HG02981 (cell line): ENCODE measurements around the gene EFTUD2.
"Not testable (repeated sequence)": the region's sequence is repeated elsewhere in the genome, so short reads cannot be mapped to it uniquely, and the experiment has no call there.

Experiments used
- ATAC-seq: cut with Tn5 transposase; IDR thresholded peaks from one replicate; pipeline ENCODE4 v1.9.1; 2021; ENCODE audit warnings: mild to moderate bottlenecking, moderate library complexity; ENCODE audit not compliant: unreplicated experiment

EFTUD2 gene

DNA sequence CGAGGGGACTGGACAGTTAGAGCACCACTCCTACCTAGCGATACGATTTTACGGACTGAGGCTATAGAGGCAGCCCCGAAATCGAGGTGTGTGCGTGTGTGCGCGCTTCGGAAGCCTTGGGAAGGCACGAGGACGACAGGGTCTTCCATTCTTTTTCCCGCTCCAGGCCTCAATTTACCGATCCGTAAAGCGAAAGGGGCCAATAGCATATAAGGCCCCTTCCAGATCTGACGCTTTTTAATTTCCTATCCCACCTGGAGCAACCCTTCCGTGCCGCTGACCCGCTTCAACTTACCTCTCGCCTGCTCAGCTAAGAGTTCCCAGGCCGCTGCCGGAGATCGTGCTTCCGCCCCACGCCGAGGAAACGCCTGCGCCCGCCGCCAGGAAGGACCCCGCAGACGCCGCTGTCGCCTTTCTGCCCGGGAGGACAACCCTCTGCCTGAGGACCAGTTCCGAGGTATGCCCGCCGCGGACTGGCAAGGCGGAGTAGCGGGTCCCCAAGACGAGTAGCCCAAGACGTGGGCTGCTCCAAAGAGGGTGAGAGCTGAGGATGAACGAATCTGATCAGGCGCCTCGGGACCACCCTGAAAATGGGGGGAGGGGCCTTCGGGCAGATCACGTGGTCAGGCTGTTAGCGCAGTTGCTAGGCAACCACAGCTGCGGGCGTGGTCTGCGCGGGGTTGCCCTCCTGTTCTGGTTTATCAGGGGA lies at the start of gene EFTUD2:
Gene EFTUD2 (minus strand): TSS at position 372 of the 709 bp plus-strand sequence. CDS start 4,924 bp downstream, outside the sequence.
- ATAC-seq, result peak; percentile 64

DNA sequence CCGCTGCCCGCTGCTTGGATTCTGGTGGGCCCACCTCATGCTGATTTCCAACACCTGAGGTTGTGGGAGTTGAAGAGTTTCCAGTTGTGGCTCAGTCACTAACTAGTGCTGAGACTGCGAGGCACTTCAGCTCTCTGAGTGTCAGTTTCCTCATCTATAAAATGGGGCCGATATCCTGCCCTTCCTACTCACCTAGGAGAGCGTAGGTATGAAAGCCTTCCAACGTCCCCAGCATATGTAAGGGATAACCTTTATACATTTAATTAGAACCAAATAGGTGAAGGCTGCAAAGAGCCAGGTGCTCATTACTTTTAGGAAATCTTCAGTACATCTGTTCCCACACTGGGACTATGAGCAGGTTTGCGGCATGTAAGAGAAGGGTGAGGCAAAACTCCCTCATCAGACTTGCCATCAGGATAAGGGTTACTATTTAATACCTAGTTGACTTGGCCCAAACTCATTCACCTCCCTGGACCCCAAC lies 49.1 kb upstream of the EFTUD2 start:
- ATAC-seq, result no peak

DNA sequence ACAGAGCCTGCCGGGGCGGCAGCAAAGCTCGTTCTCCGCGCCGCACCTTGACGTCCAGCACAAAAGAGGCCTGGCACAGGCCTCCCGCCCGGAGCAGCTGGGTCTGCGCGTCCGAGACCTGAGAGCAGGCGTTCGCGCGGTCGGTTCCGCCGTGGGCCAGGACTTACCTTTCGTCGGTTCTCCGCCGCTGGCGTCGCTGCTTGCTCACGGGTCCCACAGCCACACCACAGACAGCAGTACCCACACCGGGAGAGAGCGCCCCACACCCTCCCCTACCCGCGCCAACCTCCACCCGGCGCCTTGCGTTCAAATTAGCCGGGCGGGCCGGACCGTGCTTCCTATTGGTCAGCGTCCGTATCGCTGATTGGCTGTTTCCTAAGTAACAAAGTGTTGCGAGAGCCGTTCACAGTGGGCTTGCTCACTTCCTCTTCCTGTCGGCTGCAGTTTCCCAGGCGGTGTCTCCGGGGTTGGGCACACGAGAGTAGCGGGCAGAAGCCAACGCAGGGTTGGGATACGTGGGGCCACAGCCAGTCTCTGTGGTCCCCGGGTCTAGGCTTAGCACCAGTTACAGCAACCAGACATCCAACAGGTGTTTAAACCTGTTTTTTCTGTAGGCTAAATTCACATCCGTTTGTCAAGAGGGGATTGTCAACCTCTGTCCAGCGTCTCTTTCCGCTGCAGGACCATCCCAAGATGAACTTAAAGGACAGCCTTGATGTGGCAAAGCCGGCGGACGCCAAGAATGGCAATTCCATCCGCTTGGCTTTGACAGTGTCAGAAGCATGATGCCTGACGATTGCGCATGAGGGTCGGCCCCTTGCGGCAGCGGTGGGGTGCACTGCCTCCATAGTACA lies 48.4 kb upstream of the EFTUD2 start, which contains the start of gene KIF18B:
Gene KIF18B (minus strand): TSS at position 313 of the 854 bp plus-strand sequence. CDS start 11,429 bp downstream, outside the sequence.
- peak; percentile 94 for ATAC-seq

DNA sequence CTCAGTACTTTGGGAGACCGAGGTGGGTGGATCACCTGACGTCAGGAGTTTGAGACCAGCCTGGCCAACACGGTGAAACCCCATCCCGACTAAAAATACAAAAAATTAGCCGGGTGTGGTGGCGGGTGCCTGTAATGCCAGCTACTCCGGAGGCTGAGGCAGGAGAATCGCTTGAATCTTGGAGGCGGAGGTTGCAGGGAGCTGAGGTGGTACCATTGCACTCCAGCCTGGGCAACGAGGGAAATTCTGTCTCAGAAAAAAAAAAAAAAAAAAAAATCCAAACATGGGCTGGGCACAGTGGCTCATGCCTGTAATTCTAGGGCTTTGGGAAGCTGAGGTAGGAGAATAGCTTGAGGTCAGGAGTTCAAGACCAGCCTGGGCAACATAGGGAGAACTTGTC lies 46.4 kb upstream of the EFTUD2 start:
- ATAC-seq, result not testable (repeated sequence)

DNA sequence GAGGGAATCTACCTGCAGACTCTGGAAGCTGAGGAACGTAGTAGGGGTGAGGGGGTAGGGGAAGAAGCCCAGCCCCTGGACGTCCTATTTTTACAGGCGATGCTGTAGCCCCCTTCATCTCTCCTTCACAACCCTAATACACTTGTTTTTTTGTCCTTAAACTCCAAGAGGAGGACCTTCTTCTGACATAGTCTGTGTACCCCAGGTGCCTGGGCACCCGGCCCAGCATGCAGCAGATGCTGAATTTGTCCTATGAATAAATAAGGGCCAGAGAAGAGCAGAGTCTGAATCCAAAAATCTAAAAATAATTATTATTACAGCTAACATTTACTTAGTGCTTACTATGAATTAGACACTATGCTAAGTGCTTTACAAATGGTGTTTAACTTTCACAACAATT lies 43.2 kb upstream of the EFTUD2 start:
- no peak for ATAC-seq

DNA sequence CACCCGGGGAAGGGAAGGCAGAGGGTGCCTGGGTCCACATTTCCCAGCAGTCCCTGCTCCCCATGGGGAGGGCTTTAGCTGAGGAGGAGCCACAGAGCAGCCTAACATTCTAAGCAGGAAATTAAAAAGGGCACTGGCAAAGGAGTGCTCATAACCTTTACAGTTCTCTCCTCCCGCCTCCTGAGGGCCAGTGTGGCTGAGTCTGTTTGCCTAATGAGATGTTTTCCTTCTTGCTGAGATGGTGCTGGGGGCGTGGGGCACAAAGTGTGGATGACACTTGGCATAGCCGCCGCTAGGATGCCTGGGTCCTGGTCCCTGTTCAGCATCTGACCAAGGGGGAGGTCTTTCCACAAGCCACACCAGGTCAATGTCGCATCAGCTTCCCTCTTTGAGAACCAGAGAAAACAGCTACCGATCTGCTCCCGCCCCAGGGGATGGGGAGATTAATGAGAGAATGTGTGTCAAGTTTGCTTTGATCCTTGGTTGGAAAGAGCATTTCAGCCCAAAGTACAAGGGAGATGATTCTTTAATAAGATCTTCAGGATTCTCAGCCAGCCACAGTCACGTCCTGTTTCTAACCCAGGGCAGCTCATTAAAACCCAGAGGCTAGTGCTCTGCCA lies 42.6 kb upstream of the EFTUD2 start:
- no peak for ATAC-seq

DNA sequence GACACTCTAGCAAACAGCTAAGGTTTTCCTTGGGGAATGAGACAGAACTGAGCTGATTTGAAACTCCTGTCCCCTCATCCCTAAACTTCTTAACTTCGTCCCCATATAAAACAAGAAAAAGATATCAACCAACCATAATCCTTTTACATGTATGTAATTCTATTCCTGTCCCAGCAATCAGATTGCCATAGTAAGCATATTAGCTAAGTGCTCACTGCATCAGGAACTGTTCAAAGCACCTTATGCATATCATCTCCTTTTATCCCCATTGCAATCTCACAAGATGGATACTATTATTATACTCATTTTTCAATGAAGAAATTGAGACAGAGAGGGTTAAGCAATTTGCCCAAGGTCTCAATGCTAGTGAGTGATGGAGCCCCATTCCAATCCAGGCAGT lies 41.5 kb upstream of the EFTUD2 start:
- no peak for ATAC-seq

DNA sequence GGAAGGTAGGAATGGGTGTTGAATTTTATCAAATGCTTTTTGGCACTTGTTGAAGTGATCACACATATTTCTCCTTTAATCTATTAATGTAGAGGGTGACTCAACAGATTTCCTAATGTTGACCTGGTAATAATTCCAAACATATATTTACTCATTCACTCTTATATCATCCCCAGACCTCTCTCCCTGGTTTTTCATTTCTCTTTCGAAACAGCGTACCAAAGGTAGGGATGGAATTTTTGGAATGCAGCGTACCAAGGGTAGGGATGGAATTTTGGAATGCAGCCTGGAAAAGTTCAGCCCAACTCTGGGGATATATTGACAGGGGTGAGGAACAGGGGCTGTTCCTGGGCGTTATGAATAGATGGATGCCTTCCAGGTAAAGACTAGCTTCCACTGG lies 41.1 kb upstream of the EFTUD2 start:
- no peak for ATAC-seq

DNA sequence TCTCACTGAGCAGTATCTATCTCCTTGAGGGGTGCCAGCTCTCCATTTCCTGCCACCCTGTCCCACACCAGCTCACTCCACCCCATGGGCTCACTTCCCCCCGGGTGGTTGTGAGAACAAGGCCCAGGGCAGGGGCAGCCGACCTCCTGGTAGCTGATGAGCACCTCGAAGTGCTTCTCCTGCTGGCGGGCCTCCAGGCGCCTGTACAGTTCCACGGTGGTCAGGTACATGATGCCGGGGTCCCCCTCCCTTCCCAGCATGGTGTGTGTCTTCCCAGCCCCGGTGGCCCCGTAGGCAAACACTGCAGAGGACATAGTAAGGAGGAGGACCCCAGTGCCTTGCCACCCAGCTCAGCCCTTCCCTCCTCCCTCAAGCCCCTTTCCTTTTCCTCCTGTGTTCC lies 35.9 kb upstream of the EFTUD2 start:
- ATAC-seq, result no peak

DNA sequence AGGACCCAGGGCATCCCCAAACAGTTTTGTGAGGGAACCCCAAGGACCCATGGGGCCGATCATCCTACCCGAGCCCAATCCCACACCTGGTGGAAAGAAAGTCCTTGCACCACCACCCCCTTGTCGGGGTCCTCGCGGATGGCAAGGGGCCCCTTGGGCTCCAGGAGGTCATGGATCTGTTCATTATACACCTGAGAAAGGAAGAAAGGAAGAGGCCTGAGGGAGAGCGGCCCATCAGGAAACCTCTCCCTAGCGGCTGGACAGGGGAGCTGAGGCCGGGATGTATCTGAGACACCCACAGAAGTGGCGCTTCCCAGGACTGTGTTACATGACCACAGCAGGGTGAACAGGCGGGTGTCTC lies 35.5 kb upstream of the EFTUD2 start:
- ATAC-seq, result no peak

DNA sequence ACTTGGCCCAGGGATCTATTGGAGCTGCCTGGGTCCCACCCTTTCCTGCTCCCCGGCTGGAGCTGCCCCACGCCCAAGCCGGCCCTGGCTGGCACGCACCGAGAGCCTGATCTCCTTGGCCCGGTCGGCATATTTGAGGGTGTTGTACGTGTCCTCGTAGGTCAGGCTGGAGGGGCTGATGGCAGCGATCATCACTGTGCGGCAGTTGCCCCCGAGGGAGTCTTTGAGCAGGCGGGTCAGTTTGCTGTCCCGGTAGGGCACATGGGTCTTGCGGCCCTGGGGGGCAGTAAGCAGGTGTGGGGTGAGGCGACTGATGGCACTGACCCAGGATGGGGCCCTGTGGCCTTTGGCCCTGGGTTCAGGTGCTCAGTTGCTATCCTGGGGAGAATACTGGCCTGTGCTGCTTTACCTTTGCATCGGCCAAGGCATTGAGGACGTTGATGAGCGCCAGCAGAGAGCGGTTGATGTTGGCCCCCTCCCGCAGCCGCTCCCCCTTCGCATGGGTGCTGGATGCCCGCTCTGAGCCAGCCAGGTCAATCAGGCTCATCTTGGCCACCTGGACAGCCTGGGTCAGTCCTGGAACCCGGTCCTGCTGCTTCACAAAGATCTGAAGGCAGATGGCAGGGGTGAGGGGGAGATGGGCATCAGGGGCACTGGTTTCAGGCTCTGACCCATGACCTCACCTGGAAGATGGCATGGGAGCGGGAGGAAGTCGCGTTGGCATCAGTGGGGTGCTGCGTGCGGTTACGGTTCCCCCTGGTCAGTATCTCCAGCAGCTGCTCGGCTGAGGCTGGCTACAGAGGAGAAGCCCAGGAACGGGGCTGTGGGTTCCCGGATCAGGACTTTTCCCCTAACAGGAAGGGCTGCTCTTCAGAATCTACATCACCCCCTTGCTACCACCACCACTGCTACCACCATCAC lies 34.8 kb upstream of the EFTUD2 start:
- no peak for ATAC-seq

DNA sequence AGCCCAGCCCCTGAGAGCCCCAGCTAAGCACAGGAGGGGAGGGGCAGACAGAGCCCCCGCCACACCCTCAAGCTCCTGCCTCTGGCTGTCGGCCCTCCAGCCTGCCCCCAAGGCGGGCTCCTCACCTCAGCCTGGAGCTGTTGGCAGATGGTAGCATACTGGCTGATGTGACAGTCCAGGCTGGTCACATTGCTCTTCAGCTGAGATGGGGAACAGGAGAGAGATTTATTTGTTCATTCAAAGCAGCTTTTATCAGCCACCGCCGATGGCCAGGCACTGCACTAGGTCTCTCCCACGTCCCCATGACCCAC lies 33.5 kb upstream of the EFTUD2 start:
- ATAC-seq, result no peak

DNA sequence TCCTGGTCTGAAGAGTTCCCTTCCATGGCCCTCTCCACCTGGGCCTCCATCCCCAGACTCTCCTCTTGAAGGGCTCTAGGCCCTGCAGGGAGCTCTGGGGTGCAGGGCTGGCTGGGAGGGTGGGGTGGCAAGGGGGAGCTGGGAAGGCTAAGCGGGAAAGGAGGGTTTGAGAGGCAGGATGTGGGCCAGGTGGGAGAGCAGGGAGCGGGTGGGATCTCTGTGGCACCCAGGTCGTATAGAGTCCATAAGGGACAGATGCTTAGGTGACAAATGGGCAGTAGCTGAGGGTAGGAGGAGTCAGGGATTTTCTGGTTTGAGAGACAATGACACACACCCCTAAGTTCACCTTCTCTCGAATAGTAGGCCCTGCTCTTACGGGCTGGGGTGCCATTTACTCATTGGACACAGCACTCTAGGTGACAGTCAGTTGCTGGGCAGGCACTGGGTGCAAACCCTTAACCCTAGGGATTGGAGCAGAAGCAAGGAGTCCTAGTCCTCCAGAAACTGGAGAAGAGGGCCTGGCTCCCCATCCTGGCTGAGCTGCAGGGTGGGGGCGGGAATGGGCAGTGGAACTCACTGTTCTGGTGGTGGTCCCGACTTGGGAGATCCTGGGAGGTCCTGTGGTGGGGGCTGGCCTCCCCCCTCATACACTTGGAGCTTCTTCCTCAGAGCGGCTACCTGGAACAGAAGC lies 33.0 kb upstream of the EFTUD2 start:
- ATAC-seq, result no peak

DNA sequence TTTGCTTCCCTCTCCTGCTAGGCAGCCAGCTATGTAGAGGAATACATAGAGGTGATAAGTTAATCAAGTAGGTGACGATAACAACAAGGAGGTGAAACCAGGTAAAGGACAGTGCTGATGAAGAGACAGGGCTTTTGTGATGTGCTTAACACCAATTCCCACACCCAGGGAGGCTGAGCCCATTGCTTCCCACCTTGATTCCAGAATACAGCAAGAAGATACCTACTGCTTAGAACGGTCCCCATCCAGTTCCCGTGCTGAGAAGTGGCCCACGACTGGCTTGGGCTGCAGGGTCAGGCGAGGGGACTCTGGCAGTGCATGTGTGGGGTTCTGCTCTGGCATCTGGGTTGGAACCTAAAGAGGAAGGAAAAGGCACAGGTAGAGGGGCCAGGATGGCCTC lies 32.1 kb upstream of the EFTUD2 start:
- ATAC-seq, result no peak

DNA sequence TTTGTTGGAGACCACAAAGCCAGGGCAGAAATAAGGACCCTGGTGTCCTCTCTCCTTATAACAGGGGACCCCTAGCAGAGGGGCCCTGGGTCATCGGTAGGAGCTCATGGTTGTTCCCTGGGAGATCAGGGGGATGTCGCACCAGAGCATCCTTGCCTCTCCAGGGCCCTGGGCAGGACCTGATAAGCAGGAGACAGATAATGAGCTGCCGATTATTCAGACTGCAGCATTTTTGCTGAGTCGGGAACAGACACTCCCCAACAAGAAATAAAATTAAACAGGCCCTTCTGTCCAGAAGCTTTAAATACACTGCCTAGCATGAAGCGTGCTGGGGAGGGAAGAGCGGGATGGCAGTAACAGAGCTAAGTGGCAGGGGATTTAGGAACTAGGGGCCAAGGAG lies 31.4 kb upstream of the EFTUD2 start:
- no peak for ATAC-seq

DNA sequence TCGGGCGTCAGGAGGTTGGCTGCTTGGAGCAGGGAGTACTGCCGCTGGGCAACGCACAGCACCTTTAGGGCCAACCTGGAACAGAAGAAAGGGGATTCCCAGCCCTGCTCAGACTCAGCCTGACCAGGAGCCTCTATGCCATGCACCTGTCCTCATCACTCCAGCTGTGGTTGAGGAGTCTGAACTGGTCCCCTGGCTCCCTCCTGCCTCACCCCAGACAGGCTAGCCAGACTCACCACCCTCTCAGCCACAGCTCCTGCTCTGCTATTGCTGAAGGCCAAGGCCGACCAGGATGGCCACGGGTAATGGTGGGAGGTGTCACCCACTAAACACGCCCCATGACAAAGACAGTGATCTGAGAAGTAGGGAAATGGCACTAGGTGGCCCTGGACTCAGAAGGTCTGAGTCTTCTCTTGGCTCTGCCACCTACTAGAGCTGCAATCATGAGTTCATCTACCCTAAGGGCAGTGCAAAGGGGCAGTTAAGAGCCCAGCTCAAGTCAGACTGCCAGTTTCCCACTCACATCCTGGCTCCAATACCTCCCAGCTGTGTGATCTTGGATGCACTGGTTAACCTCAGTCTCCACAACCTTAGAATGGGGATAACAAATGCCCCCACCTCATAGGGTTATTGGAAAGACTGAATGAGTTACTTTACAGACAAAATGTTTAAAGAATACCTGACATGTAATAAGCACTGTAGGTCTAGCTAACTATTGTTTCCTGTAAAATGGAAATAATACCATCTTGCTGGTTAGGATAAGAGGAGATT lies 29.9 kb upstream of the EFTUD2 start:
- no peak for ATAC-seq

DNA sequence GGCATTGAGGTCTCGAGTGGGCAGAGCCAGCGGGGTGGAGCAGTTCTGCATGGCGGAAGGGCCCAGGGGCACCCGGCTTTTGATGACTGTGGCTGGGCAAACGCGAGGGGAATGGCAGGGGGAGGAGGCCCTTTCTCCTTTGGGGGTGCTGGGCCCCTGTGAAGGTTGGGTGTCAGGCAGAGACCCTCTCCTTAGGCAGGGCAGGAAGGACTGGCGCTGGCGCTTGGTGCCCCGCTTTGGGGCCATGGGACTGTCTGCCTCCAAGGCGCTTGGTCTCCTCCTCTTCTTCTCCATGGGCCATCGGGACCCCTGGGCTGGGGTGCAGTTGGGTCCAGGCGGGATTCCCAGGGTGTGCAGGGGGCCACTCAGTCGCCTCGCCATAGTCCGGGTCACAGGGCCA lies 28.9 kb upstream of the EFTUD2 start:
- no peak for ATAC-seq

DNA sequence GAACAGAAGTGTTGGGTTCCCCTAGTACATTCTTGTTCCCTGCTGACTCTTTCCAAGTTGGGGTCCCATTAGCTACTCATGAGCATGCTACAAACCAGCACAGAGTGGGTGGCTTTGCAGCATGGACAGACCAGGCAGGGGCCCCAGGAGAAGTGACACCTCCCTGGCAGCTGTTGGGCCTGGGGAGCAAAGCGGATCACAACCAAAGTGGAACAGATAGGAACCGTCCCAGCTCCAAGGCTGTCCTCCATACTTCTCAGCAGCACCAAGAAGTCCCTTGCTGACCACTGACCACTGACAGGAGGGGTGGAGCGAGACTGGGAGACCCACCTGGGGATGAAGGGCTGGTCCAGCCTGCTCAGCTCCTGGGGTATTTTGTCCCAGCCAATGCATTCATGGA lies 28.5 kb upstream of the EFTUD2 start:
- ATAC-seq, result no peak

DNA sequence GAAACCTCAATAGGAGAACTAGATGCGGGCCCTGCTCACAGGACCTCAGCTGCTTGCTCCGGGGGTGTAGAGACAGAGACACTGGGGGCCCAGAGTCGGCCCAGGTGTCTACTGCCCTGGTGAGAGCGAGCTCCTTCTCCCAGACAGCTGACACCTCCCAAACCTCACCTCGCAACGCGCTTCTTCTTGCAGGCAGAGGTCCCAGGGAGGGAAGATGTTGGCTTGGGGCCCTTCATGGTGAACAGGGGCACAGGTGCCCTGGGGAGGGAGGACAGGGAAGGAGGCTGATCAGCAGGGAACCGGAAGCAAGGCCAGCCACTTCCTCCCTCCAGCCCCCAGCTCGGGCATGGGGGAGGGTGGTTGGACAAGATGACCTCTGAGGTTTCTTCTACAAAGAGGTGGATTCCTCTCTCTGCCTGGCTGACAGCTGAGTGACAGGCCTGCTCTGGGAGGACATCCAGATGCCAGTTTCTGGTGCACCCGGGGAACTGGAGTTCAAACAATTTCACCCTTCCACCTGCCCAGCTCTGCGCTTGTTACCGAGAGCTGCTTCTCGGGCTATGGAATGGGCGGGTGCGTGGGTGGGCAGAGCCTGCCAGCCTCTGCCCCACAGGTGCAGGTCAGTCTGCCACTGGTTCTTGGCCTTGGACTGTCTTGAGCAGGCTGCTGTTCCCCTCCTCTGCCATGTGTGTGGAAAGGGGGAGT lies 27.7 kb upstream of the EFTUD2 start:
- ATAC-seq, result no peak
